AG04449 (cell line): Measurements from ENCODE around the gene PPP2R3B.

Experiments used
- CTCF ChIA-PET: fragments of 350-600 bp; formaldehyde crosslinking; extraction: SDS; loops from one replicate; lab custom pipeline; 2021; ENCODE audit warnings: antibody characterized with exemption; lab: Yijun Ruan, JAX
- POLR2A ChIA-PET: fragments of 400-600, 350-600 bp; formaldehyde crosslinking; extraction: SDS; loops from one replicate; lab custom pipeline; 2020; ENCODE audit warnings: antibody characterized with exemption, inconsistent platforms; lab: Yijun Ruan, JAX
- DNase-seq: peaks from one replicate; pipeline ENCODE4 v3.0.0-alpha.2; 2010; ENCODE audit warnings: low read depth, low spot score
- H3K4me3 ChIP-seq: 2 replicates; pipeline ENCODE4 v1.5.1; 2011; ENCODE audit warnings: low read depth, mild to moderate bottlenecking, control low read depth, low read length
- CTCF ChIP-seq: IDR thresholded peaks from one replicate; pipeline ENCODE4 v1.5.1; 2011; ENCODE audit warnings: mild to moderate bottlenecking, moderate library complexity, low read length, control low read depth, inconsistent platforms; ENCODE audit not compliant: insufficient read depth; ENCODE audit errors: missing control alignments

PPP2R3B gene

GRCh38 chrX:356385-357034 is 30.2 kb downstream of the PPP2R3B start:
- no peak for TF ChIP-seq CTCF
- POLR2A ChIA-PET = no interaction called here
- DNase-seq = peak; percentile 52
- no peak overlapping the region for H3K4me3 ChIP-seq
- CTCF ChIA-PET = no interaction called here

GRCh38 chrX:355329-356050 is 31.2 kb downstream of the PPP2R3B start:
- no peak overlapping the region for H3K4me3 ChIP-seq
- ChIA-PET POLR2A (no interaction called here), CTCF (no interaction called here)
- no peak for TF ChIP-seq CTCF
- DNase-seq = no peak

GRCh38 chrX:353566-354535 is 32.9 kb downstream of the PPP2R3B start:
- no peak for DNase-seq
- no peak overlapping the region for H3K4me3 ChIP-seq
- ChIA-PET CTCF (no interaction called here), POLR2A (no interaction called here)
- no peak for TF ChIP-seq CTCF

- CTCF ChIA-PET = no interaction called here
- H3K4me3 ChIP-seq = no peak overlapping the region
- no peak for TF ChIP-seq CTCF
- no peak for DNase-seq
- POLR2A ChIA-PET = no interaction called here
Measured at GRCh38 chrX:352582-353314, 34.0 kb downstream of the PPP2R3B start.

GRCh38 chrX:352181-352580 is 34.5 kb downstream of the PPP2R3B start:
- TF ChIP-seq CTCF = no peak
- POLR2A ChIA-PET = no interaction called here
- DNase-seq = no peak
- no peak overlapping the region for H3K4me3 ChIP-seq
- CTCF ChIA-PET = no interaction called here
